ENCODE measurements around the gene GNAZ. TPM values are rescaled to one million over a fixed set of nuclear protein-coding genes. Genes with fewer than 3 reads are reported as not detected.

GNAZ gene
- total and polyA plus RNA-seq, 4 donors: 0.21 to 2.2 (median 0.38) TPM

GRCh38 chr22:23123804-23124254, 53.5 kb downstream of the GNAZ start:
- no peak overlapping the region for H3K27ac ChIP-seq (ENCODE audit: low read depth in 1 of 2, low read length in 2 of 2)
- H3K27me3 ChIP-seq (ENCODE audit: control insufficient read depth in 4 of 4, insufficient read depth in 4 of 4, low read length in 3 of 4): no peaks in the 10 kb centered on the region
- H3K4me1 ChIP-seq (ENCODE audit: control insufficient read depth in 4 of 4, insufficient read depth in 4 of 4, low read length in 3 of 4): peaks cover 0 to 6% (median 0%) of the 10 kb centered on the region in 4 donors
- H3K9ac ChIP-seq (ENCODE audit: low read depth in 1 of 2, low read length in 2 of 2): no peak overlapping the region
- no peaks in the 10 kb centered on the region for H3K36me3 ChIP-seq (ENCODE audit: control insufficient read depth in 4 of 4, insufficient read depth in 3 of 4, low read depth in 1 of 4, low read length in 3 of 4)
- H3K4me3 ChIP-seq (ENCODE audit: low read depth in 1 of 3, low read length in 3 of 3): no peak overlapping the region
- 86% methylated on average over 9 of the region's 9 CpGs for WGBS
- DNase-seq (ENCODE audit: low spot score): no peak
- TF ChIP-seq ZBTB33 (IDR thresholded peaks at IDR 0.05): no peak
- TF ChIP-seq YY1 (IDR thresholded peaks at IDR 0.05): no peak
- no peak for TF ChIP-seq EGR1 (IDR thresholded peaks at IDR 0.05; ENCODE audit: low read depth in 2 of 2)
- no peak for TF ChIP-seq NR2F2 (IDR thresholded peaks at IDR 0.05)
- no peak for TF ChIP-seq REST (IDR thresholded peaks at IDR 0.05)
- no peak for TF ChIP-seq HNF4G (IDR thresholded peaks at IDR 0.05)
- TF ChIP-seq FOXA1 (IDR thresholded peaks at IDR 0.05): no peak
- no peak for TF ChIP-seq CTCF (IDR thresholded peaks at IDR 0.05; ENCODE audit: low read depth, low read length, missing input control)
- no peak for TF ChIP-seq GABPA (IDR thresholded peaks at IDR 0.05 in 1 of 2, conservative IDR thresholded peaks at IDR 0.05 in 1 of 2)
- TF ChIP-seq MAX (IDR thresholded peaks at IDR 0.05): no peak
- no peak for TF ChIP-seq TAF1 (conservative IDR thresholded peaks at IDR 0.05)
- no peak for TF ChIP-seq RXRA (IDR thresholded peaks at IDR 0.05)
- TF ChIP-seq ATF3 (IDR thresholded peaks at IDR 0.05): no peak
- no peak for TF ChIP-seq JUND (IDR thresholded peaks at IDR 0.05)
- no peak for TF ChIP-seq RAD21 (IDR thresholded peaks at IDR 0.05)
- TF ChIP-seq HNF4A (conservative IDR thresholded peaks at IDR 0.05): no peak
- TF ChIP-seq SP1 (IDR thresholded peaks at IDR 0.05): no peak
- no peaks in the 10 kb centered on the region for H3K9me3 ChIP-seq (ENCODE audit: control insufficient read depth in 4 of 4, low read length in 3 of 4)
